Measurements from ENCODE around the gene FAM81B. TPM values are rescaled to one million over a fixed set of nuclear protein-coding genes. Genes with fewer than 3 reads are reported as not detected.

The FAM81B gene
- total and polyA plus RNA-seq, 2 of the 4 experiments (the other 2 are of a cell fraction): not detected

DNA sequence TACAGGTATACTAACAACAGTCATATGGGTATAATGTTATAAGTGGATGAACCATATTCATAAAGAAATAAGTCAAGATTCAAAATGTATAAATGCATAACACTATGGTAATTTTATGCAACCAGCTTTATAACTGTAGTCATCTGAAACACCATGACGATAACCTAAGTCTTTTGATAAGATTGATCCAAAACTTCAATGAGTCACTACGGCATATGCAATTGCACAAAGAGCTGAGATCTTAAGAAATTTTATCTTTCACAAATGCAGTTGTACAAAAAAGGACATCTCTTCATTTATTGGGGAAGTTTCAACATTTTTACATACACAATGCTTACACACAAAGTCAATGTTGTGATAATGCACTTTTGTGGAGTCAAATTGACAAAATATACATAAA is 20.3 kb downstream of the FAM81B start:
- Histone ChIP-seq H4K20me1 (ENCODE audit: insufficient read depth, low read length) (no peaks in the 10 kb centered on the region), H3K36me3 (ENCODE audit: control insufficient read depth, insufficient read depth, low read length) (no peaks in the 10 kb centered on the region), H3K9me3 (ENCODE audit: control insufficient read depth, insufficient read depth, low read length) (no peaks in the 10 kb centered on the region), H3K27ac (ENCODE audit: insufficient read depth, low read length) (no peak overlapping the region), H3K4me2 (ENCODE audit: low read depth, low read length) (no peak overlapping the region), H3K9ac (ENCODE audit: low read depth, low read length) (no peak overlapping the region), H2BK20ac (ENCODE audit: low read depth, low read length) (no peak overlapping the region), H3K27me3 (ENCODE audit: control insufficient read depth, insufficient read depth, low read length) (peaks cover 2% of the 10 kb centered on the region; the same call in 1 of the 2 replicates), H3K4ac (ENCODE audit: low read depth, low read length) (no peak overlapping the region), H3K18ac (ENCODE audit: low read depth, low read length) (no peak overlapping the region), H3K9me1 (ENCODE audit: insufficient read depth, low read length) (no peaks in the 10 kb centered on the region), H4K8ac (ENCODE audit: low read depth in 2 of 2, low read length in 2 of 2) (no peak overlapping the region), H4K91ac (ENCODE audit: insufficient read depth, low read depth, low read length) (no peak overlapping the region), H2AK9ac (replicated peaks; ENCODE audit: low read depth, low read length, poor library complexity) (no peak overlapping the region), H3K4me1 (ENCODE audit: control insufficient read depth, insufficient read depth, low read length) (no peaks in the 10 kb centered on the region), H3K4me3 (ENCODE audit: insufficient read depth, low read depth, low read length) (no peak overlapping the region), H2BK120ac (ENCODE audit: low read depth, low read length) (no peak overlapping the region), H3K56ac (ENCODE audit: extremely low read depth, insufficient read depth, low read length) (no peak overlapping the region), H2BK5ac (ENCODE audit: low read depth, low read length, poor library complexity, severe bottlenecking) (no peak overlapping the region), H3K23ac (ENCODE audit: low read depth, low read length) (no peak overlapping the region), H2AK5ac (ENCODE audit: low read depth, low read length) (no peak overlapping the region), H3K14ac (replicated peaks; ENCODE audit: low read depth, low read length) (no peak overlapping the region), H2AFZ (replicated peaks; ENCODE audit: low read length, poor library complexity) (no peak overlapping the region), H3K79me1 (ENCODE audit: low read depth in 1 of 2, low read length in 2 of 2) (no peaks in the 10 kb centered on the region), H4K5ac (ENCODE audit: low read depth, low read length) (no peak overlapping the region), H2BK15ac (ENCODE audit: low read depth, low read length) (no peak overlapping the region)
- TF ChIP-seq RFX5 (IDR thresholded peaks at IDR 0.05; ENCODE audit: low read depth, low read length): no peak
- no peak for TF ChIP-seq NFE2L2 (IDR thresholded peaks at IDR 0.05; ENCODE audit: low read depth, low read length)
- TF ChIP-seq MAFK (IDR thresholded peaks at IDR 0.05; ENCODE audit: low read depth, low read length): no peak
- no peak for TF ChIP-seq MXI1 (IDR thresholded peaks at IDR 0.05; ENCODE audit: borderline replicate concordance, low read depth, low read length)
- TF ChIP-seq SMC3 (IDR thresholded peaks at IDR 0.05; ENCODE audit: low read depth, low read length): no peak
- TF ChIP-seq, protein P1, sequence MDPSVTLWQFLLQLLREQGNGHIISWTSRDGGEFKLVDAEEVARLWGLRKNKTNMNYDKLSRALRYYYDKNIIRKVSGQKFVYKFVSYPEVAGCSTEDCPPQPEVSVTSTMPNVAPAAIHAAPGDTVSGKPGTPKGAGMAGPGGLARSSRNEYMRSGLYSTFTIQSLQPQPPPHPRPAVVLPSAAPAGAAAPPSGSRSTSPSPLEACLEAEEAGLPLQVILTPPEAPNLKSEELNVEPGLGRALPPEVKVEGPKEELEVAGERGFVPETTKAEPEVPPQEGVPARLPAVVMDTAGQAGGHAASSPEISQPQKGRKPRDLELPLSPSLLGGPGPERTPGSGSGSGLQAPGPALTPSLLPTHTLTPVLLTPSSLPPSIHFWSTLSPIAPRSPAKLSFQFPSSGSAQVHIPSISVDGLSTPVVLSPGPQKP (IDR thresholded peaks at IDR 0.05; ENCODE audit: borderline replicate concordance, low read depth, low read length): no peak
- TF ChIP-seq, protein P2, sequence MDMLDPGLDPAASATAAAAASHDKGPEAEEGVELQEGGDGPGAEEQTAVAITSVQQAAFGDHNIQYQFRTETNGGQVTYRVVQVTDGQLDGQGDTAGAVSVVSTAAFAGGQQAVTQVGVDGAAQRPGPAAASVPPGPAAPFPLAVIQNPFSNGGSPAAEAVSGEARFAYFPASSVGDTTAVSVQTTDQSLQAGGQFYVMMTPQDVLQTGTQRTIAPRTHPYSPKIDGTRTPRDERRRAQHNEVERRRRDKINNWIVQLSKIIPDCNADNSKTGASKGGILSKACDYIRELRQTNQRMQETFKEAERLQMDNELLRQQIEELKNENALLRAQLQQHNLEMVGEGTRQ (IDR thresholded peaks at IDR 0.05; ENCODE audit: low read depth, low read length): no peak
- TF ChIP-seq BHLHE40 (IDR thresholded peaks at IDR 0.05; ENCODE audit: low read depth, low read length): no peak
- TF ChIP-seq CEBPB (IDR thresholded peaks at IDR 0.05; ENCODE audit: low read depth, low read length): no peak
- CTCF ChIA-PET: no interaction called here
- ATAC-seq (ENCODE audit: low read depth) (no peak), DNase-seq (no peak)
- no TSS peak for BruUV-seq (replicated peaks)
- in situ Hi-C loops (cut with MboI; ENCODE audit: low sequenced_read_pairs) (no loop called here), dilution Hi-C loops (cut with HindIII; ENCODE audit: low sequenced_read_pairs, unreplicated experiment) (no loop called here), intact Hi-C loops (cut with micrococcal nuclease) (no loop called here)
- no CpG with 5 or more reads among the region's 2 CpGs for WGBS, 2 experiments (ENCODE audit: extremely low coverage in 2 of 2, insufficient read length in 1 of 2)
- POLR2A ChIA-PET (ENCODE audit: unreplicated experiment): no interaction called here

All from IMR-90 (cell line).